ENCODE data around the gene LOXL4.
"Not testable (repeated sequence)": the region's sequence is repeated elsewhere in the genome, so short reads cannot be mapped to it uniquely, and the experiment has no call there.

The LOXL4 gene

DNA sequence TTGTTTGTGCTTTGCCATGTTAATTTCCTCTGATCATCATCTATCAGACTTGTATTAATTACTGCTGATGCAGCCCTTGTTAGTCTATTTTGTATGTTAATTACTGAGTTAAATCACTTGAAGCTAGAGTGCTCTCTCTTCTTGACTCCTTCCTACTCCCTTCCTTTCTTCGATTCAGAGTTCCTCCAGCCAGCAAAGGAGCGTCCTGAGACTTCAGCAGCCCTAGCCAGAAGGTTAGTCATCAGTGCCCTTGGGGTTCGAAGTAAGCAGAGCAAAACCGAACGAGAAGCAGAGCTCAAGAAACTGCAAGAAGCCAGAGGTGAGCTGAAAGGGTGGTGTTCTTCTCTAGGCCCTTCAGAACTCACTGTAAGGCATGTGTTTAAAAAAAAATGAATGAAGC lies 32.1 kb downstream of the LOXL4 start:
- no peak for TF ChIP-seq POLR2A (IDR thresholded peaks at IDR 0.05; ENCODE audit: low read depth, low read length)

DNA sequence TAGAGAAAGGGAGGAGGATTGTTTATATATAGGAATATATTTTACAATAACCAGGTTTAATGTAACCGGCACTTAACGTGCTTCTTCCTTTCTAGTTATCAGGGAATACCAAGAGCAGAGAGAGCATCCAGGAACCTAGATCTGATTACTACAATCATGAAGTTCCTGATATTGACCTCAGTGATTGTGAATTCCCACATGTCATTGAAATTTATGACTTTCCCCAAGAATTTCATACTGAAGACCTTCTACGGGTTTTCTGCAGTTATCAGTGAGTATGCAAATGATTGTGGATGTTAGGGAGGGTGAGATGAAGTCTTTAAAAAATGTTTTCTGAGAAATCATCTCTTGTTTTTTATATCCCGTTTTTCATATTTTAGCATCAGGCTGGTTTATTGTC lies 36.6 kb downstream of the LOXL4 start:
- DNase-seq (ENCODE audit: insufficient read length) (no peak), FAIRE-seq (no peak)
- TF ChIP-seq POLR2AphosphoS5 (IDR thresholded peaks at IDR 0.05; ENCODE audit: low read depth, low read length) (no peak), TAF1 (IDR thresholded peaks at IDR 0.05; ENCODE audit: borderline replicate concordance, low read depth, low read length) (no peak)

More for the DNA sequence above, 32.1 kb downstream of the LOXL4 start:
- FAIRE-seq: no peak
- DNase-seq (ENCODE audit: insufficient read length): no peak

DNA sequence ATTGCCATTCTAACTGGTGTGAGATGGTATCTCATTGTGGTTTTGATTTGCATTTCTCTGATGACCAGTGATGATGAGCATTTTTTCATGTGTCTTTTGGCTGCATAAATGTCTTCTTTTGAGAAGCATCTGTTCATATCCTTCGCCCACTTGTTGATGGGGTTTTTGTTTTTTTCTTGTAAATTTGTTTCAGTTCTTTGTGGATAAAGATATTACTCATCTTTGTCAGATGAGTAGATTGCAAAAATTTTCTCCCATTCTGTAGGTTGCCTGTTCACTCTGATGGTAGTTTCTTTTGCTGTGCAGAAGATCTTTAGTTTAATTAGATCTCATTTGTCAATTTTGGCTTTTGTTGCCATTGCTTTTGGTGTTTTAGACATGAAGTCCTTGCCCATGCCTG lies 39.7 kb downstream of the LOXL4 start:
- FAIRE-seq; DNase-seq (ENCODE audit: insufficient read length): not testable (repeated sequence)

- FAIRE-seq; DNase-seq (ENCODE audit: insufficient read length): not testable (repeated sequence)
Measured at GRCh38 chr10:98227713-98228112, 40.3 kb downstream of the LOXL4 start.

DNA sequence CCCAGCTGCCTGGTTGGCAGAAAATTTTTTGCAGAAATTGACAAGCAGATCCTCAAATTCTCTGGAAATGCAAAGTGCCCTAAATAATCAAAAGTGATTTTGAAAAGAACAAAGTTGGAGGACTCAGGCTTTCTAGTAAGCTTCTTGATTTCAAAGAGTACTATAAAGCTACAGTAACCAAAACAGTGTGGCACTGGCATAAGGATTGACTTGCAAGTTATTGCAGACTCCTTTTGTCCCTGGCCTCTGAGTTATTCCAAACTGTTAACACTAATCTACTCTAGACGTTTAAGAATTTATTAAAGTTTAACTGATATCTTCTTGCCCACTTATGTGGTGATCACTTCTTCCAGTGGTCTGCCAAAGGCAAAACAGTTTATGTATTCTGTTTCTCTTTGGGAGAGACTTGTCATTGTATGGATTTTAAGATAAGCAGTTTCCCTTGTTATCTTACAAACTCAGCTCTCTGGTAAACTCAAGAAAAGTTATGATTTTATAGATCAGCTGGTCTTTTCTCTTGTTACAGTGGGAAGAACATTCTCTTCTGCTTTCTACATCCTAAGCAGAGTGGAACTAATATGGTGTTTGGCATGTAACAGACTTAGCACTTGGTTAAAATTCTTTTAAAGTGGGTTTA lies 41.4 kb downstream of the LOXL4 start:
- DNase-seq (ENCODE audit: insufficient read length): no peak
- TF ChIP-seq TAF1 (IDR thresholded peaks at IDR 0.05; ENCODE audit: borderline replicate concordance, low read depth, low read length): no peak
- no peak for TF ChIP-seq POLR2A (IDR thresholded peaks at IDR 0.05; ENCODE audit: low read depth, low read length)
- no peak for TF ChIP-seq POLR2AphosphoS5 (IDR thresholded peaks at IDR 0.05; ENCODE audit: low read depth, low read length)
- FAIRE-seq: no peak

- no peak for DNase-seq (ENCODE audit: insufficient read length)
- no peak for FAIRE-seq
- TF ChIP-seq TAF1 (IDR thresholded peaks at IDR 0.05; ENCODE audit: borderline replicate concordance, low read depth, low read length): no peak
- TF ChIP-seq POLR2AphosphoS5 (IDR thresholded peaks at IDR 0.05; ENCODE audit: low read depth, low read length): no peak
- TF ChIP-seq POLR2A (IDR thresholded peaks at IDR 0.05; ENCODE audit: low read depth, low read length): no peak
Measured at GRCh38 chr10:98224996-98225395, 43.0 kb downstream of the LOXL4 start.

DNA sequence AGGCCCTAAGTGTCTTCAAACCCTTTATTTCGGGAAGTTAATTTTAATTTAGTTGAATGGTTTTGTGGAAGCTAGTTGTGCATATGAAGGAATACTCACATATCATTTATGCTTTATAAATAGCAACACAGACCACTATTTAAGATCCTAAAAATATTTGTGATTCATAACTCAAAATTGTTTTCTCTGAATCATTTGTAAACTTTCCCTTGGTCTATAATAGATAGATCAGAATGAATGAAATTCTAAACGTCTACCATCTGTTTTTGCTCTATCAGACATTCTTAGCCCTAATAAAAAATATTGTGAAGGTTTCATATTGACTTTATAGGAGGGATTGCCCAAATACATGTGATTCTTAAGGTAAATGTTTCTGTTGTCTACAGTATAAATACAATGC lies 43.5 kb downstream of the LOXL4 start:
- no peak for TF ChIP-seq POLR2A (IDR thresholded peaks at IDR 0.05; ENCODE audit: low read depth, low read length)
- no peak for TF ChIP-seq TAF1 (IDR thresholded peaks at IDR 0.05; ENCODE audit: borderline replicate concordance, low read depth, low read length)
- TF ChIP-seq POLR2AphosphoS5 (IDR thresholded peaks at IDR 0.05; ENCODE audit: low read depth, low read length): no peak
- no peak for FAIRE-seq
- no peak for DNase-seq (ENCODE audit: insufficient read length)

- TF ChIP-seq TAF1 (IDR thresholded peaks at IDR 0.05; ENCODE audit: borderline replicate concordance, low read depth, low read length) (no peak), POLR2AphosphoS5 (IDR thresholded peaks at IDR 0.05; ENCODE audit: low read depth, low read length) (no peak), POLR2A (IDR thresholded peaks at IDR 0.05; ENCODE audit: low read depth, low read length) (no peak)
- FAIRE-seq (no peak), DNase-seq (ENCODE audit: insufficient read length) (no peak)
Measured at GRCh38 chr10:98223874-98224273, 44.1 kb downstream of the LOXL4 start.

GRCh38 chr10:98217801-98218200 lies 50.2 kb downstream of the LOXL4 start:
- no peak for FAIRE-seq
- TF ChIP-seq POLR2A (IDR thresholded peaks at IDR 0.05; ENCODE audit: low read depth, low read length) (no peak), TAF1 (IDR thresholded peaks at IDR 0.05; ENCODE audit: borderline replicate concordance, low read depth, low read length) (no peak), POLR2AphosphoS5 (IDR thresholded peaks at IDR 0.05; ENCODE audit: low read depth, low read length) (no peak)

DNA sequence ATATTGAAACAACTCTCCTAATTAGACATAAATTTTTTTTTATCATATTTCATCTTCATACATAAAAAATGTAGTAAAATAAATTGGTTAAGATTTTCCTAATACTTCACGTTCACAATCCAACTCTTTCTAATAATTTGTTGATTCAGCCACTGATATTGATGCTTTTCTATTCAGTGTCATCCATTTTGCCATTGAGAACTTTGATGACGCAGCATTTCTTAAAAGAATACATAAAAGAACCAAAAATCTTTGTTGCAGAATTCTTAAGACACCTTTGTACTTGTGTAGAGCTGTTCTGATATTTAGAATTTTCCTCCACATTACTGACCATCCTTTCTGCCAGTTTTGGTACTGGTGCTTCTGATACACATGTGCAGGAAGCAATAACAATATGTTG lies 52.6 kb downstream of the LOXL4 start:
- DNase-seq (ENCODE audit: insufficient read length) (no peak), FAIRE-seq (no peak)
- TF ChIP-seq POLR2AphosphoS5 (IDR thresholded peaks at IDR 0.05; ENCODE audit: low read depth, low read length) (no peak), TAF1 (IDR thresholded peaks at IDR 0.05; ENCODE audit: borderline replicate concordance, low read depth, low read length) (no peak), POLR2A (IDR thresholded peaks at IDR 0.05; ENCODE audit: low read depth, low read length) (no peak)

More at GRCh38 chr10:98217801-98218200, 50.2 kb downstream of the LOXL4 start:
- no peak for DNase-seq (ENCODE audit: insufficient read length)

DNA sequence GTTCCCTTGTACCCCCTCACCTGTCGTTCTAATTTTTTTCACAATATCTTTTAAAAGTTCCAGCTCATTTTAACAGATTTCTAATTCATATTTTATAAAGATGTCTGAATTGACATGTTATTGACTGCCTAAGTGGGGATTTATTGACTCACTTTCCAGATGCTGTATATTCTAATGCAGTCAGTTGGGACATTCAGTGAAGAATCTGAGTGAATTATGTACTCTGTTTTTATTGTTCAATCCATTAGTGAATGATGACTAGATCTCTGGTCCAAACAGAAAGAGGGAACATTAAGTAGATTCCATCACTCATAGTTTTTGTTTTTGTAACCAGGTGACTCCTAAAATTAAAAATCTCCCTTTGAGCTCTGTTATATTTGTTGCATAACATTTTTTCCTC lies 54.3 kb downstream of the LOXL4 start:
- DNase-seq (ENCODE audit: insufficient read length) (no peak), FAIRE-seq (no peak)
- TF ChIP-seq POLR2AphosphoS5 (IDR thresholded peaks at IDR 0.05; ENCODE audit: low read depth, low read length) (no peak), POLR2A (IDR thresholded peaks at IDR 0.05; ENCODE audit: low read depth, low read length) (no peak), TAF1 (IDR thresholded peaks at IDR 0.05; ENCODE audit: borderline replicate concordance, low read depth, low read length) (no peak)

DNA sequence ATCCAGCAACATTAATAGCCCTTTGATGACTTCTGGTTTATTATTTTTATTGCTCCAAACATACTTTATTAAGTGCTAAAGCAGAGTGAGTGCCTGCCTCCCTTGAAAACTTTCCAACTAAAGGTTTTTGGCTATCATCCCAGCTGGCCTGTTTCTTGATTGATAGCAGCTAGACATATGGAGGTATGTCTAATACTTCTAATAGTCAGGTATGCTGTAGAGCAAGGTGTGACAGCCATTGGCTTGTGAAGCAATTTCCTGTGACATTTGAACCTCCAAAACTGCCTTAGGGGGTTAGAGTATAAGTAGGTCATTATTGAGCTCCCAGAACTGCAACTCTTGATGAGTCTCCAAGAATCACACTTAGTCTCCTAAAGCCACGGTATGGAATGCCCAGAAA lies 55.8 kb downstream of the LOXL4 start:
- DNase-seq (ENCODE audit: insufficient read length): no peak
- FAIRE-seq: no peak
- TF ChIP-seq TAF1 (IDR thresholded peaks at IDR 0.05; ENCODE audit: borderline replicate concordance, low read depth, low read length) (no peak), POLR2A (IDR thresholded peaks at IDR 0.05; ENCODE audit: low read depth, low read length) (no peak), POLR2AphosphoS5 (IDR thresholded peaks at IDR 0.05; ENCODE audit: low read depth, low read length) (no peak)

- FAIRE-seq (no peak), DNase-seq (ENCODE audit: insufficient read length) (no peak)
- TF ChIP-seq TAF1 (IDR thresholded peaks at IDR 0.05; ENCODE audit: borderline replicate concordance, low read depth, low read length) (no peak), POLR2A (IDR thresholded peaks at IDR 0.05; ENCODE audit: low read depth, low read length) (no peak), POLR2AphosphoS5 (IDR thresholded peaks at IDR 0.05; ENCODE audit: low read depth, low read length) (no peak)
Measured at GRCh38 chr10:98209441-98209840, 58.6 kb downstream of the LOXL4 start.

Measured in GM12892 (cell line).